ENCODE data around the gene MAD1L1. TPM values are rescaled to one million over a fixed set of nuclear protein-coding genes. Genes with fewer than 3 reads are reported as not detected.

The MAD1L1 gene
- total RNA-seq, 2 experiments from 2014 or later = 157 to 160 TPM

DNA sequence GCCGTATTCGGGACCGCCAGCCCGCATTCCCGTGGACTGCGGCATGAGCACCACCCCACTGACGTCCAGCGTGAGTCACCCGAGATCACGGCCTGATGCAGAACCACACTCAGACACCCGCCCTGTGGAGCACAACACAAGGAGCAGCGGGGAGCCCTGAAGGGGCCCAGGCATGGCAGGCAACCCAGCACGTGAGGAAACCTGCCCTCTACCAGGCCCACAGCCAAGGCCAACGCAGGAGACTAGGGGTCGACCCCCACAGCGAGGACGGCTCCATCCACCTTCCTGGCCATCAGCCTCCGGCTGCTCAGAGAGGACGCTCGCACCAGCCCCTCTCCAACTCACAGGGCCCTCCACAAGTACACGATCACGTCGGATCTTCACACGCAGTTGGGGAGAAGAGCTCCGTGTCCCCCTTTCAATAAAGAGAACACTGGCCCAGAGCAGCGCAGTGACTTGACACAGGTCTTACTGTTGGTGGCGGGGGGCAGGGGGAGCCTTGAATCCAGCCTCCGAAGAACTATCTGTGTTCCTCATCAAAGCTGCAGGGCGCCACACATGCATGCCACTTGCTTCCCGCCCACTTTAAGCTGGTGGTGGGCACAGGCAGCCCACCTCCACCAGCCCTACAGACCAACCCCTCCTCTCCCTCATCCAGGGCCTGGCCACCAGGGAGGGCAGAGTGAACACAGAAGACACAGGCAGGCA lies 22.0 kb downstream of the MAD1L1 start:
- Histone ChIP-seq H3K27ac (ENCODE audit: low read depth in 1 of 2, low read length in 2 of 2) (no peak overlapping the region), H3K9me3 (ENCODE audit: control insufficient read depth in 1 of 2, insufficient read depth in 1 of 2, low read length in 2 of 2) (no peaks in the 10 kb centered on the region), H3K4me3 (ENCODE audit: low read length) (no peak overlapping the region), H3K4me1 (ENCODE audit: insufficient read depth, low read length) (peaks cover 7% of the 10 kb centered on the region), H3K36me3 (ENCODE audit: insufficient read depth, low read length) (peaks cover 43% of the 10 kb centered on the region), H3K27me3 (ENCODE audit: control insufficient read depth in 1 of 2, insufficient read depth in 2 of 2, low read length in 2 of 2) (no peaks in the 10 kb centered on the region)
- Mint-ChIP-seq H3K27ac (no peak overlapping the region), H3K4me3 (no peak overlapping the region), H3K9me3 (no peaks in the 10 kb centered on the region), H3K36me3 (ENCODE audit: low read depth) (peaks cover 60% of the 10 kb centered on the region), H3K4me1 (ENCODE audit: low read depth) (no peaks in the 10 kb centered on the region), H3K27me3 (no peaks in the 10 kb centered on the region)
- ChIA-PET POLR2A (no interaction called here), CTCF (no interaction called here)
- ATAC-seq (ENCODE audit: poor library complexity) (no peak), DNase-seq (no peak)
- intact Hi-C loops (cut with DNase I, micrococcal nuclease) = no loop called here
- TF ChIP-seq CTCF (IDR thresholded peaks at IDR 0.05) = no peak

- Mint-ChIP-seq H3K4me1 (ENCODE audit: low read depth) (no peaks in the 10 kb centered on the region), H3K27ac (no peak overlapping the region), H3K36me3 (ENCODE audit: low read depth) (peaks cover 53% of the 10 kb centered on the region), H3K4me3 (no peak overlapping the region), H3K9me3 (no peaks in the 10 kb centered on the region), H3K27me3 (no peaks in the 10 kb centered on the region)
- ChIA-PET CTCF (no interaction called here), POLR2A (interaction anchor here (0.7 kb wide), 1 partner anchor 117 kb away, joined by 4 read pairs; no protein-coding TSS in a partner anchor)
- H3K27ac ChIP-seq (ENCODE audit: low read depth in 1 of 2, low read length in 2 of 2) = no peak overlapping the region
- intact Hi-C loops (cut with DNase I, micrococcal nuclease) = loop anchor here (1.0 to 10.0 kb wide), 5 partner anchors 315 to 631 kb away; no protein-coding TSS in a partner anchor
- ATAC-seq (ENCODE audit: poor library complexity) (no peak), DNase-seq (no peak)
- no peaks in the 10 kb centered on the region for H3K9me3 ChIP-seq (ENCODE audit: control insufficient read depth in 1 of 2, insufficient read depth in 1 of 2, low read length in 2 of 2)
- no peaks in the 10 kb centered on the region for H3K27me3 ChIP-seq (ENCODE audit: control insufficient read depth in 1 of 2, insufficient read depth in 2 of 2, low read length in 2 of 2)
- peaks cover 40% of the 10 kb centered on the region for H3K36me3 ChIP-seq (ENCODE audit: insufficient read depth, low read length)
- H3K4me3 ChIP-seq (ENCODE audit: low read length) = no peak overlapping the region
- no peak for TF ChIP-seq CTCF (IDR thresholded peaks at IDR 0.05)
- H3K4me1 ChIP-seq (ENCODE audit: insufficient read depth, low read length) = peaks cover 7% of the 10 kb centered on the region
Observed at GRCh38 chr7:2209961-2210323, 22.8 kb downstream of the MAD1L1 start.

GRCh38 chr7:2209146-2209960 lies 23.4 kb downstream of the MAD1L1 start:
- CTCF ChIA-PET = no interaction called here
- Histone ChIP-seq H3K27ac (ENCODE audit: low read depth in 1 of 2, low read length in 2 of 2) (no peak overlapping the region), H3K4me3 (ENCODE audit: low read length) (no peak overlapping the region), H3K4me1 (ENCODE audit: insufficient read depth, low read length) (peaks cover 2% of the 10 kb centered on the region), H3K9me3 (ENCODE audit: control insufficient read depth in 1 of 2, insufficient read depth in 1 of 2, low read length in 2 of 2) (no peaks in the 10 kb centered on the region), H3K36me3 (ENCODE audit: insufficient read depth, low read length) (peaks cover 35% of the 10 kb centered on the region), H3K27me3 (ENCODE audit: control insufficient read depth in 1 of 2, insufficient read depth in 2 of 2, low read length in 2 of 2) (no peaks in the 10 kb centered on the region)
- H3K27me3 Mint-ChIP-seq = no peaks in the 10 kb centered on the region
- TF ChIP-seq CTCF (IDR thresholded peaks at IDR 0.05) = peak; percentile 33
- peaks cover under 1% of the 10 kb centered on the region for H3K4me1 Mint-ChIP-seq (ENCODE audit: low read depth)
- DNase-seq (peak; percentile 11 to 61 (median 32)), ATAC-seq (ENCODE audit: poor library complexity) (peak; percentile 61)
- POLR2A ChIA-PET = interaction anchor here (0.7 kb wide), 1 partner anchor 118 kb away, joined by 4 read pairs; no protein-coding TSS in a partner anchor
- H3K9me3 Mint-ChIP-seq = no peaks in the 10 kb centered on the region
- no peak overlapping the region for H3K4me3 Mint-ChIP-seq
- peaks cover 47% of the 10 kb centered on the region for H3K36me3 Mint-ChIP-seq (ENCODE audit: low read depth)
- intact Hi-C loops (cut with DNase I, micrococcal nuclease) = loop anchor here (1.0 to 10.0 kb wide), 5 partner anchors 315 to 631 kb away; no protein-coding TSS in a partner anchor
- no peak overlapping the region for H3K27ac Mint-ChIP-seq
